ENCODE measurements around the gene N4BP3.

GRCh38 chr5:178147406-178147805 lies 34.1 kb downstream of the N4BP3 start:
- TF ChIP-seq, protein P1, sequence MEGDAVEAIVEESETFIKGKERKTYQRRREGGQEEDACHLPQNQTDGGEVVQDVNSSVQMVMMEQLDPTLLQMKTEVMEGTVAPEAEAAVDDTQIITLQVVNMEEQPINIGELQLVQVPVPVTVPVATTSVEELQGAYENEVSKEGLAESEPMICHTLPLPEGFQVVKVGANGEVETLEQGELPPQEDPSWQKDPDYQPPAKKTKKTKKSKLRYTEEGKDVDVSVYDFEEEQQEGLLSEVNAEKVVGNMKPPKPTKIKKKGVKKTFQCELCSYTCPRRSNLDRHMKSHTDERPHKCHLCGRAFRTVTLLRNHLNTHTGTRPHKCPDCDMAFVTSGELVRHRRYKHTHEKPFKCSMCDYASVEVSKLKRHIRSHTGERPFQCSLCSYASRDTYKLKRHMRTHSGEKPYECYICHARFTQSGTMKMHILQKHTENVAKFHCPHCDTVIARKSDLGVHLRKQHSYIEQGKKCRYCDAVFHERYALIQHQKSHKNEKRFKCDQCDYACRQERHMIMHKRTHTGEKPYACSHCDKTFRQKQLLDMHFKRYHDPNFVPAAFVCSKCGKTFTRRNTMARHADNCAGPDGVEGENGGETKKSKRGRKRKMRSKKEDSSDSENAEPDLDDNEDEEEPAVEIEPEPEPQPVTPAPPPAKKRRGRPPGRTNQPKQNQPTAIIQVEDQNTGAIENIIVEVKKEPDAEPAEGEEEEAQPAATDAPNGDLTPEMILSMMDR (IDR thresholded peaks at IDR 0.05) = no peak
- no peak for TF ChIP-seq POLR2AphosphoS5 (IDR thresholded peaks at IDR 0.05)

Measured in upper lobe of left lung (tissue), 4 donors.